GM19468 (cell line): ENCODE results near the gene PSMC6.

Experiments used
- ATAC-seq: cut with Tn5 transposase; IDR thresholded peaks from one replicate; pipeline ENCODE4 v1.9.1; 2021; ENCODE audit warnings: mild to moderate bottlenecking, moderate library complexity, moderate number of reproducible peaks; ENCODE audit not compliant: unreplicated experiment; ENCODE audit errors: extremely low read depth

PSMC6 gene

GRCh38 chr14:52769887-52770286 lies 62.9 kb downstream of the PSMC6 start:
- no peak for ATAC-seq

GRCh38 chr14:52776816-52777215 lies 69.8 kb downstream of the PSMC6 start:
- no peak for ATAC-seq
